K562 (cell line): Measurements from ENCODE around the gene EPHA7. TPM values are rescaled to one million over a fixed set of nuclear protein-coding genes. Genes with fewer than 3 reads are reported as not detected.

Experiments
- ATF6 ChIP-seq: sonication (generic); formaldehyde crosslinking; IDR thresholded peaks from 2 replicates; pipeline ENCODE4 v1.4.0; 2020; ENCODE audit warnings: mild to moderate bottlenecking, missing genetic modification reagents
- CBX1 ChIP-seq: sonication (generic); IDR thresholded peaks from 2 replicates; pipeline ENCODE4 v1.6.1; 2016; ENCODE audit warnings: antibody characterized with exemption, low read depth, mild to moderate bottlenecking
- HDAC3 ChIP-seq: fragments of 450-650 bp; IDR thresholded peaks from 2 replicates; pipeline ENCODE4 v1.6.1; 2018; ENCODE audit warnings: borderline replicate concordance, mild to moderate bottlenecking, moderate library complexity; ENCODE audit not compliant: partially characterized antibody
- RB1 ChIP-seq: fragments of 450-650 bp; IDR thresholded peaks from 2 replicates; pipeline ENCODE4 v1.6.1; 2017; ENCODE audit warnings: low read depth, mild to moderate bottlenecking
- SAFB2 ChIP-seq: fragments of 200-400 bp; formaldehyde crosslinking; IDR thresholded peaks from 2 replicates; pipeline ENCODE4 v1.6.1; 2018; ENCODE audit warnings: borderline replicate concordance, low read length, low read depth, moderate library complexity; ENCODE audit not compliant: severe bottlenecking
- ZNF407 ChIP-seq: fragments of 450-650 bp; IDR thresholded peaks from 2 replicates; pipeline ENCODE4 v1.6.1; 2016; ENCODE audit warnings: low read depth
- polyA plus RNA-seq, 8 experiments: library from polyadenylated mRNA; depleted of rRNA in 4 of 8; stranded (reverse) in 5 of 8; unstranded in 3 of 8; fragments of >200 nt; fragmentation: Nextera tagmentation in 2 of 8; fragmentation: Illumina TruSeq in 1 of 8; extraction: Ambion mirVana in 2 of 8; extraction: Trizol in 1 of 8; gene quantifications; 2 replicates each; pipeline versions ENCODE4 v1.2.1 to v1.2.3, GENCODE V29; 2011 to 2014; ENCODE audit warnings: inconsistent platforms in 1 of 8, missing spikeins in 1 of 8
- total RNA-seq, 7 experiments: library from RNA; depleted of rRNA in 6 of 7; stranded (reverse); fragments of >200 nt in 6 of 7; fragmentation: Illumina TruSeq in 2 of 7; extraction: Trizol in 2 of 7; gene quantifications; 2 replicates each; pipeline versions ENCODE4 v1.2.1 to v1.2.3, GENCODE V29; 2011 to 2021; ENCODE audit warnings: low replicate concordance in 1 of 7

Gene EPHA7
- total and polyA plus RNA-seq, 9 of the 15 experiments (the other 6 are each of a cell fraction or from before 2014, with no cell fraction given), result not detected

GRCh38 chr6:93282521-93283031 is 136.8 kb downstream of the EPHA7 start (continued):
- TF ChIP-seq ATF6 (CRISPR knock-in tag) (no peak), ZNF407 (no peak), SAFB2 (no peak), CBX1 (no peak), HDAC3 (no peak), RB1 (no peak)
- TF ChIP-seq, all 486 proteins: peak for 0
